Tibial nerve (tissue), 4 donors: ENCODE results near the gene DROSHA.

ENCODE experiments used
- CTCF ChIP-seq, 5 experiments: fragments of 200-600 bp in 3 of 5; fragments of 450-650 bp in 2 of 5; sonication (generic) in 3 of 5; IDR thresholded peaks; one replicate each; pipeline ENCODE4 v1.5.1; 2016 to 2019; ENCODE audit warnings: antibody characterized with exemption in 5 of 5, mild to moderate bottlenecking in 3 of 5, moderate library complexity in 2 of 5
- EP300 ChIP-seq, 2 donors: sonication (generic); formaldehyde crosslinking; IDR thresholded peaks; one replicate each; pipeline ENCODE4 v1.6.1; 2017; ENCODE audit warnings: antibody characterized with exemption in 2 of 2, mild to moderate bottlenecking in 1 of 2
- POLR2A ChIP-seq, 2 donors: fragments of 450-650 bp; IDR thresholded peaks; one replicate each; pipeline ENCODE4 v1.6.1; 2017; ENCODE audit warnings: antibody characterized with exemption in 2 of 2, mild to moderate bottlenecking in 2 of 2, moderate library complexity in 2 of 2

DNA sequence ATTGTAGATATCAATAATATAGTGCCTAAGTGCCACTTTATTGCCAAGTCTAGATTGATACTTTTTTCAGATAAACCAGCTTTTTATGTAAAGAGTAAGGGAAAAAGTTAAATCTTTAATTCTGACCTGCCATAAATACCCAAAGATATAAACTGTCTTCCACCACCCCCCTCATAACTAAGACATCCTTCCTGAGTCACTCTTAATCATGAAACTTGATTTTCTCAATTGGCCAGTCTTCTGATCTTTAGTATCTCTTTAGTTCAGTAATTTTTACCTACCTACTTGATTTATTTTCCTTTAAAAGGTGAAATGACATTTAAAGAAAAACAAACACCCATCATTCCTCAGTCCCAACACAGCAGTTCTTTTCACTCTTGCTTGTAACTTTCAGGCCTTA, 22.0 kb upstream of the DROSHA start:
- TF ChIP-seq CTCF (IDR thresholded peaks at IDR 0.05), result no peak
- no peak for TF ChIP-seq POLR2A (IDR thresholded peaks at IDR 0.05)
- no peak for TF ChIP-seq EP300 (IDR thresholded peaks at IDR 0.05)
